Activated naive CD4-positive, alpha-beta T cell treated with anti-CD3 and anti-CD28 coated beads, Interleukin-2, amount 10 ng/mL, durations not matched to agents 7 days and 5 days (primary cell): Measurements from ENCODE around the gene TAPBP.
"Not testable (repeated sequence)": the region's sequence is repeated elsewhere in the genome, so short reads cannot be mapped to it uniquely, and the experiment has no call there.

Source experiments
- CTCF ChIA-PET: fragments of 350-600 bp; sonication (Branson Sonifier 250); formaldehyde crosslinking; loops from one replicate; lab custom pipeline; 2021; ENCODE audit warnings: antibody characterized with exemption; lab: Charles Lee
- DNase-seq: peaks from one replicate; pipeline ENCODE4 v3.0.0-alpha.2; 2020
- H3K27ac Mint-ChIP-seq: one replicate; pipeline ENCODE4 v1.8.0; 2021; ENCODE audit warnings: mild to moderate bottlenecking, moderate library complexity, mixed read lengths
- H3K27me3 Mint-ChIP-seq: one replicate; pipeline ENCODE4 v1.8.0; 2021; ENCODE audit warnings: mild to moderate bottlenecking, mixed read lengths
- H3K36me3 Mint-ChIP-seq: one replicate; pipeline ENCODE4 v1.8.0; 2021; ENCODE audit warnings: mixed read lengths
- H3K4me1 Mint-ChIP-seq: one replicate; pipeline ENCODE4 v1.8.0; 2021; ENCODE audit warnings: mixed read lengths
- H3K4me3 Mint-ChIP-seq: one replicate; pipeline ENCODE4 v1.8.0; 2021; ENCODE audit warnings: mild to moderate bottlenecking, moderate library complexity, mixed read lengths
- H3K9me3 Mint-ChIP-seq: one replicate; pipeline ENCODE4 v1.8.0; 2021; ENCODE audit warnings: mixed read lengths

The TAPBP gene

DNA sequence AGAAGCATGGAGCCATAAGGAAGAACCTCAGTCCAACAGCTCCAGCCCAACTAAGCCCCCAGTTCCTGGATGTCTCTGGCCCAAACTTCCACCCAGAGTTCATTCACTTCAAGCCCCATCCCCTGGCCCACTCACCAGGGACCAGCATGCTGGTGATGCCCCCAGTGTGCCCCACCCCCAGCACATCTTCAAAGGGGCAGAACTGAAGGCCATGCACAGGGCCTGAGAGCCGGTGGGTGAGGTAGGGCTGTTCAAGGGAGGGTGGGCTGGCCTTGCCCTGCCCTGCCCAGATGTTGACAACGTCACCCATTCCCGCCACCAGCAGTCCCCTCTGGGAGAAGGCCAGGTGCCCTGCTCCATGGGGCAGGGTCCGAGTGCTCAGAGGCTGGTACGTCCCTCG, 33.3 kb downstream of the TAPBP start:
- H3K4me3 Mint-ChIP-seq, result no peak overlapping the region
- H3K9me3 Mint-ChIP-seq, result no peaks in the 10 kb centered on the region
- DNase-seq, result peak; percentile 13
- H3K4me1 Mint-ChIP-seq, result peaks cover 46% of the 10 kb centered on the region
- CTCF ChIA-PET, result no interaction called here
- H3K27me3 Mint-ChIP-seq, result peaks cover 4% of the 10 kb centered on the region
- peak overlapping the region; percentile 37 for H3K27ac Mint-ChIP-seq
- peaks cover 46% of the 10 kb centered on the region for H3K36me3 Mint-ChIP-seq

DNA sequence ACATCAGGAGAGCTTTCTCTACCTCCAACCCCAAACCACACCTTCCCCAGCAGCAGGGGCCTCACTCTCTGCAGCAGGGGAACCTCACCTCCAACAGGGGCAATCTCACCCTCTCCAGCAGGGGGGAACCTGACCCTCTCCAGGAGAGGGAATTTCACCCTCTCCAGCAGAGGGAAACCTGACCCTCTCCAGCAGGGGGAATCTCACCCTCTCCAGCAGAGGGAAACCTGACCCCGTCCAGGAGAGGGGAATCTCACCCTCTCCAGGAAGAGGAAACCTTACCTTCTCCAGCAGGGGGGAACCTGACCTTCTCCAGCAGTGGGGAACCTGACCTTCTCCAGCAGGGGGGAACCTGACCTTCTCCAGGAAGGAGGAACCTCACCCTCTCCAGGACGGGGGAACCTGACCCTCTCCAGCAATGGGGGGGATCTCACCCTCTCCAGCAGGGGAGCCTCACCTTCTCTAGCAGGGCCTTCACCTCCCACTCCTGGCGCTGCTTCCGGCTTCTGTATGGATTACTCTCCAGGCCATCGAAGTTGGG, 33.8 kb downstream of the TAPBP start:
- CTCF ChIA-PET, result no interaction called here
- peak; percentile 25 for DNase-seq
- no peak overlapping the region for H3K4me3 Mint-ChIP-seq
- H3K4me1 Mint-ChIP-seq, result peaks cover 51% of the 10 kb centered on the region
- peaks cover 4% of the 10 kb centered on the region for H3K27me3 Mint-ChIP-seq
- H3K36me3 Mint-ChIP-seq, result peaks cover 48% of the 10 kb centered on the region
- no peaks in the 10 kb centered on the region for H3K9me3 Mint-ChIP-seq
- no peak overlapping the region for H3K27ac Mint-ChIP-seq

DNA sequence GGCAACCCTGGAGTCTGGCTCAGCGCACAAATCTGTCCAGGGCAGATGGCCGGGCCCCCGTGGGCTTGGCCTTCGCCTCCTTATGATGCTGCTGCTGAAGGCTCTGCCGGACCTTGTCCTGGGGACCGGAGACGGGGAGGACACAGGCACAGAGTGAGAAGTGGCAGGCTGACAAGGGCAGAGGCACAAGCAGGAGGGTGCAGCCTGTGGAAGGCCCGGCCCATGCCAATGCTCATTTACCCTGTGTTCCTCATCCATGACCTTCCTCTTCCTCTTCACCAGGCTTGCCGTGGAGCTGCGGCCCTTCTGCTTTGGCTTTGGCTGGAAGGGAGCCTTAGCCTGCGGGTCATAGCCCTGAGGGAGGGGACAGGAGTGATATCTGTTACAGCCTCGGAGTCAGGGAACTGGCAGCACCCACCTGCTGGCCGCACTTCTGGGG, 34.6 kb downstream of the TAPBP start:
- H3K4me3 Mint-ChIP-seq, result no peak overlapping the region
- peak; percentile 17 for DNase-seq
- CTCF ChIA-PET, result interaction anchor here (1.6 kb wide), 1 partner anchor 10 kb away, joined by 7 read pairs; the partner anchor contains the start of genes PFDN6 and WDR46
- peak overlapping the region; percentile 97 for H3K27ac Mint-ChIP-seq
- H3K27me3 Mint-ChIP-seq, result peaks cover 4% of the 10 kb centered on the region
- H3K9me3 Mint-ChIP-seq, result no peaks in the 10 kb centered on the region
- H3K36me3 Mint-ChIP-seq, result peaks cover 56% of the 10 kb centered on the region
- peaks cover 59% of the 10 kb centered on the region for H3K4me1 Mint-ChIP-seq

DNA sequence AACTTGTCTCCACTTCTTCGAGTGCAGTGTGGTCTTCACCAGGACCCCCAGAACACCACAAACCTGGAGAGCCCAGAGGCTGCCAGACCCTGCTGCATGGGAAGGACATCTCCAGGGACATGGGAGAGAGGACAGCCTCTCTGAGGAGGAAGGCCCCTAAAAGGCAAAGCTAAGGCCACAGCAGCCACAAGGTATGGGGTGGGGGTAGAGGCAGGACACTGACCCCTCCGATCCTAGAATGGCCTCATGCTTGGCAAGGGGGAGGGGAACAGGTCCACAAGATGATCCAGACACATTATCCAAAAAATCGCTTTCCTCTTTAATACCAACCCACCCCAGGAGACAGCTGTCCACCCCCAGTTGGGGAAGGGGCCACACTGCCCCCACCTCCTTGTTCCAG, 35.1 kb downstream of the TAPBP start:
- DNase-seq, result peak; percentile 11
- peaks cover 4% of the 10 kb centered on the region for H3K27me3 Mint-ChIP-seq
- H3K4me1 Mint-ChIP-seq, result peaks cover 63% of the 10 kb centered on the region
- peak overlapping the region; percentile 91 for H3K4me3 Mint-ChIP-seq
- H3K36me3 Mint-ChIP-seq, result peaks cover 58% of the 10 kb centered on the region
- CTCF ChIA-PET, result interaction anchor here (1.1 to 2.4 kb wide), 4 partner anchors 10 to 66 kb away, joined by 4 to 11 read pairs (median 7); partner anchors contain the start of genes PFDN6, RGL2 and WDR46
- H3K27ac Mint-ChIP-seq, result peak overlapping the region; percentile 97
- H3K9me3 Mint-ChIP-seq, result no peaks in the 10 kb centered on the region

DNA sequence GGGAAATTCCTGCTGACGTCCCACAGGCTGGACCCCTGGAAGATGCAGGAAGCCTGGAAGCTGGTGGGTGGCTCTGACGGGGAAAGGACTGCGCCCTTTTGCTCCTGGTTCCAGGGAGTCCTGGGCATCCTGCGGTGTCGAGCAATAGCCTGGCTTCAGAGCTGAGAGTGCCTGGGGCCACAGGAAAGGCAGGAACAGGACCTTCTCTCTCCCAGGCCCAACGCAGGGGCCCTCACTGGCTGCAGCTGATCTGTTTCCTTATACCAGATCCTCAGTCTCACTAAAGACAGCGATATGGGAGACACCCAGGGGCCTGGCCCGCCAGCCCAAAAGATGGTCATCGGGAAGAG, 35.5 kb downstream of the TAPBP start:
- Mint-ChIP-seq H3K27me3 (peaks cover 4% of the 10 kb centered on the region), H3K4me3 (peak overlapping the region; percentile 91), H3K36me3 (peaks cover 63% of the 10 kb centered on the region), H3K4me1 (peaks cover 67% of the 10 kb centered on the region), H3K9me3 (no peaks in the 10 kb centered on the region), H3K27ac (peak overlapping the region; percentile 97)
- no peak for DNase-seq
- CTCF ChIA-PET, result interaction anchor here (1.1 to 2.4 kb wide), 4 partner anchors 11 to 67 kb away, joined by 4 to 11 read pairs (median 7); partner anchors contain the start of genes PFDN6, RGL2 and WDR46

DNA sequence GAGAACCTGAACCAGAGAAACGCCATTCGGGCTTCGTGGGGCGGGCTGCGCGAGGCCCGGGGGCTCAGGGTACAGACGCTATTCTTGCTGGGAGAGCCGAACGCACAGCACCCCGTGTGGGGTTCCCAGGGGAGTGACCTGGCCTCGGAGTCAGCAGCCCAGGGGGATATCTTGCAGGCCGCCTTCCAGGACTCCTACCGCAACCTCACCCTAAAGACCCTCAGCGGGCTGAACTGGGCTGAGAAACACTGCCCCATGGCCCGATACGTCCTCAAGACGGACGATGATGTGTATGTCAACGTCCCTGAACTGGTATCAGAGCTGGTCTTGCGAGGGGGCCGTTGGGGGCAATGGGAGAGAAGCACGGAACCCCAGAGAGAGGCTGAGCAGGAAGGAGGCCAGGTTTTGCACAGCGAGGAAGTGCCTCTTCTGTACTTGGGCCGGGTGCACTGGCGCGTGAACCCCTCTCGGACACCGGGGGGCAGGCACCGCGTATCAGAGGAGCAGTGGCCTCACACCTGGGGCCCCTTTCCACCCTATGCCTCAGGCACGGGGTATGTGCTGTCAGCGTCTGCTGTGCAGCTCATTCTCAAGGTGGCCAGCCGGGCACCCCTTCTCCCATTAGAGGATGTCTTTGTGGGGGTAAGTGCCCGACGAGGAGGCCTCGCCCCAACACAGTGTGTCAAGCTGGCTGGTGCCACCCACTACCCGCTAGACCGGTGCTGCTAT, 36.1 kb downstream of the TAPBP start:
- peak; percentile 56 for DNase-seq
- Mint-ChIP-seq H3K9me3 (no peaks in the 10 kb centered on the region), H3K27me3 (peaks cover 4% of the 10 kb centered on the region), H3K4me1 (peaks cover 73% of the 10 kb centered on the region), H3K27ac (peak overlapping the region; percentile 97), H3K36me3 (peaks cover 65% of the 10 kb centered on the region), H3K4me3 (peak overlapping the region; percentile 91)
- CTCF ChIA-PET, result interaction anchor here (0.6 to 2.4 kb wide), 9 partner anchors 11 to 300 kb away, joined by 3 to 15 read pairs (median 5); partner anchors contain the start of genes PFDN6, RGL2 and WDR46

DNA sequence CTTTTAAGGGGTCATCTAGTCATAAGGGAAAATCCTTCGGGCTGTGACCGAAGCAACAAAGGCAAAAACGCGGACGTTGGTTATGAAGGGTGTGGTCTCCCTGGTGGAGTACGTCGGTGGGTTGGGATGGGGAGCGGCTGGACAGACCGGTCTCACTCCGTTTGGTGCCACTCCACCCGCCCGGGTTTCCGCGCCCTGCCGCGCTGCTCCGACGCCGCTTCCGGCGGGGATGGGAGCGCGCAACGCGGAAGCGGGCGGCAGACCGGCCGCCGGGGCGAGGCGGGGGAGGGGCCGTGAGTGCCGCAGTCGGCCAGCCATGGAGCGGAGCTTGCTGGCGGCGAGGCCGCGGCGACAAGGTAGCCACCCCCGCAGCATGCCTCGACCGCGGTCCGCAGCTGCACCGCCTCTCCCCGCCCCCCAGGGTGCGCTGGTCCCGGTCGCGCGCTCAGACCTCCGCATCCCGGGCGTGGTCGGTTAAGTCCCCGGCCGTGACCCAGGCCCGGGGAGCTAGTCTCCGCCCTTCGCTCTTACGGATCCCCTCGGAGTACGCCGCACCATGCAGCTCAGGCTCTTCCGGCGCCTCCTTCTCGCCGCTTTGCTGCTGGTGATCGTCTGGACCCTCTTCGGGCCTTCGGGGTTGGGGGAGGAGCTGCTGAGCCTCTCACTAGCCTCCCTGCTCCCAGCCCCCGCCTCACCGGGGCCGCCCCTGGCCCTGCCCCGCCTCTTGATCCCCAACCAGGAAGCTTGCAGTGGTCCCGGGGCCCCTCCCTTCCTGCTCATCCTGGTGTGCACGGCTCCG, 36.8 kb downstream of the TAPBP start, which contains the start of gene B3GALT4:
Gene B3GALT4 (plus strand): TSS at position 260 of the 799 bp plus-strand sequence. CDS start 297 bp downstream, at position 557.
- peaks cover 78% of the 10 kb centered on the region for H3K4me1 Mint-ChIP-seq
- peaks cover 65% of the 10 kb centered on the region for H3K36me3 Mint-ChIP-seq
- peaks cover 4% of the 10 kb centered on the region for H3K27me3 Mint-ChIP-seq
- peak; percentile 85 for DNase-seq
- peak within 1 kb of the TSS; percentile 91 for H3K4me3 Mint-ChIP-seq
- H3K9me3 Mint-ChIP-seq, result no peaks in the 10 kb centered on the region
- H3K27ac Mint-ChIP-seq, result peak within 1 kb of the TSS; percentile 97
- CTCF ChIA-PET, result interaction anchor here (0.6 to 2.4 kb wide), 8 partner anchors 22 to 300 kb away, joined by 3 to 15 read pairs (median 5); partner anchors contain the start of gene RGL2

DNA sequence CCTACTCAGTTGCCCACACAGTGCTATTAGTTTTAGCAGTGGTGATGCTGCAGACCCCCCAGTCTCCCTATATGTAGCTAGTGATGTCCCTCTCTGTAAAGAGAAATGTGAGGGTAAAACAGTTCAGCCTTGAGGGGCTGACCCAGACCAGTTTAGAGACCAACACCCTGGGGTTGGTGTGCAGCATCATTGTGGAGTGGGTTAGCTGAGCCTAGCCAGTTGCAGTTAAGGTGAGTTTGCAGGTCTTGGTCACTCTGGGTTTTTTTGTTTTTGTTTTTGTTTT, 37.4 kb downstream of the TAPBP start:
- H3K4me3 Mint-ChIP-seq, result peak overlapping the region; percentile 91
- H3K36me3 Mint-ChIP-seq, result peaks cover 63% of the 10 kb centered on the region
- DNase-seq, result peak; percentile 11
- peak overlapping the region; percentile 92 for H3K27ac Mint-ChIP-seq
- peaks cover 4% of the 10 kb centered on the region for H3K27me3 Mint-ChIP-seq
- H3K9me3 Mint-ChIP-seq, result no peaks in the 10 kb centered on the region
- H3K4me1 Mint-ChIP-seq, result peaks cover 77% of the 10 kb centered on the region
- CTCF ChIA-PET, result interaction anchor here (1.3 to 2.4 kb wide), 4 partner anchors 23 to 149 kb away, joined by 3 to 15 read pairs (median 8); partner anchors contain the start of gene RGL2

DNA sequence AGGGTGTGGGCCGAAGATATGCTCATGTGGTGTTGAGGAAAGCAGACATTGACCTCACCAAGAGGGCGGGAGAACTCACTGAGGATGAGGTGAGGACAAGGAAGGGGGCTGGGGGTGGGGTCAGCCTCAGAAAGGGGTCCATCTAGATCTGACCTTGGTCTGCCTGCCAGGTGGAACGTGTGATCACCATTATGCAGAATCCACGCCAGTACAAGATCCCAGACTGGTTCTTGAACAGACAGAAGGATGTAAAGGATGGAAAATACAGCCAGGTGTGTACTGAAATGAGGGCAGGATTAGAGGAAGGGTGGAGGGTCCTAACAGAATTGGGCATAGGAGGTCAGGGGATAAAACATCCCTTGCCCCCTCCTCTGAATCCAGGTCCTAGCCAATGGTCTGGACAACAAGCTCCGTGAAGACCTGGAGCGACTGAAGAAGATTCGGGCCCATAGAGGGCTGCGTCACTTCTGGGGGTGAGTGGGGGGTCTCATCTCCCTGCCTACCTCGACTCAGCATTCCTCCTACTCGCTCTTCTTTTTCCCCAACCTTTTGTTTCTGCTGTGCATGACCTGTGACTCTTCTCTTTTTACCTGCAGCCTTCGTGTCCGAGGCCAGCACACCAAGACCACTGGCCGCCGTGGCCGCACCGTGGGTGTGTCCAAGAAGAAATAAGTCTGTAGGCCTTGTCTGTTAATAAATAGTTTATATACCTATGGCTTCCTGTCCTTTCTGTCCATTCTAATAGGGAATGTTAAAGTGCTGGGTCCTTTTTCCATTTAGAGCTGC, 37.9 kb downstream of the TAPBP start:
- not testable (repeated sequence) for H3K27me3 Mint-ChIP-seq, H3K9me3 Mint-ChIP-seq
- peak overlapping the region; percentile 92 for H3K27ac Mint-ChIP-seq
- DNase-seq, result peak; percentile 21
- H3K4me3 Mint-ChIP-seq, result peak overlapping the region; percentile 91
- H3K36me3 Mint-ChIP-seq, result peaks cover 60% of the 10 kb centered on the region
- peaks cover 77% of the 10 kb centered on the region for H3K4me1 Mint-ChIP-seq
- CTCF ChIA-PET, result interaction anchor here (1.3 to 2.4 kb wide), 4 partner anchors 23 to 150 kb away, joined by 3 to 15 read pairs (median 8); partner anchors contain the start of gene RGL2

DNA sequence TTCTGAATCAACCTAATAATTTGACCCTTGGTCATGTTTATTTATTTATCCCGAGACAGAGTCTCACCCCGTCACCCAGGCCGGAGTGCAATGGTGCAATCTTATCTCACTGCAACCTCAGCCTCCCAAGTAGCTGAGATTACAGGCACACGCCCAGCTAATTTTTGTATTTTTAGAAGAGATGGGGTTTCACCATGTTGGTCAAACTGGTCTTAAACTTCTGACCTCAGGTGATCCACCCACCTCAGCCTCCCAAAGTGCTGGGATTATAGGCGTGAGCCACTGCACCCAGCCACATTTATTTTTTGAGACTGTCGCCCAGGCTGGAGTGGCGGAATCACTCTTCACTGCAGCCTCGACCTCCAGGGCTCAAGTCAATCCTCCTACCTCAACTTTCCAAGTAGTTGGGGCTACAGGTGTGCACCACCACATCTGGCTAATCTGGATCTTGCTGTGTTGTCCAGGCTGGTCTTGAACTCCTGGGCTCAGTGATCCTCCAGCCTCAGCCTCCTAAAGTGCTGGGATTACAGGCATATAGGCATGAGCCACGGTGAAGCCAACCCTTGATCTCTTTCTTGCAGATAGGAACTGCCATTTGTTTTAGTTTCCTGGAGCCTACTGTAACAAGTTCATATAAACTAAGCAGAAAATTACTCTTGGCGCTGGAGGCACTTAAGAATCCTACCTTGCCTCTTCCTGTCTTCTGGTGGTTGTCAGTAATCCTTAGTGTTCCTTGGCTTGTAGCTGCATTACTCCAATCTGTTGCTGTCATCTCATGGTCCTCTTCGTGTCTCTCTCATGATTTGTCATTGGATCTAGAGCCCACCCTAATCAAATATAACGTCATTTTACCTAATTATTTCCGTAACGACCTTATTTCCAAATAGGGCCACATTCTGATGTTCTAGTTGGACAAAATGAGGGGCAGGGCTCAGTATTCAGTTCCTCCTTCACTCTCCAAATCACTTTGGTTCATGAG, 39.7 kb downstream of the TAPBP start:
- Mint-ChIP-seq H3K27ac (peak overlapping the region; percentile 98), H3K4me1 (peaks cover 80% of the 10 kb centered on the region), H3K4me3 (peak overlapping the region; percentile 94), H3K9me3 (no peaks in the 10 kb centered on the region), H3K36me3 (peaks cover 54% of the 10 kb centered on the region), H3K27me3 (peaks cover 4% of the 10 kb centered on the region)
- DNase-seq, result peak; percentile 10
- CTCF ChIA-PET, result no interaction called here

DNA sequence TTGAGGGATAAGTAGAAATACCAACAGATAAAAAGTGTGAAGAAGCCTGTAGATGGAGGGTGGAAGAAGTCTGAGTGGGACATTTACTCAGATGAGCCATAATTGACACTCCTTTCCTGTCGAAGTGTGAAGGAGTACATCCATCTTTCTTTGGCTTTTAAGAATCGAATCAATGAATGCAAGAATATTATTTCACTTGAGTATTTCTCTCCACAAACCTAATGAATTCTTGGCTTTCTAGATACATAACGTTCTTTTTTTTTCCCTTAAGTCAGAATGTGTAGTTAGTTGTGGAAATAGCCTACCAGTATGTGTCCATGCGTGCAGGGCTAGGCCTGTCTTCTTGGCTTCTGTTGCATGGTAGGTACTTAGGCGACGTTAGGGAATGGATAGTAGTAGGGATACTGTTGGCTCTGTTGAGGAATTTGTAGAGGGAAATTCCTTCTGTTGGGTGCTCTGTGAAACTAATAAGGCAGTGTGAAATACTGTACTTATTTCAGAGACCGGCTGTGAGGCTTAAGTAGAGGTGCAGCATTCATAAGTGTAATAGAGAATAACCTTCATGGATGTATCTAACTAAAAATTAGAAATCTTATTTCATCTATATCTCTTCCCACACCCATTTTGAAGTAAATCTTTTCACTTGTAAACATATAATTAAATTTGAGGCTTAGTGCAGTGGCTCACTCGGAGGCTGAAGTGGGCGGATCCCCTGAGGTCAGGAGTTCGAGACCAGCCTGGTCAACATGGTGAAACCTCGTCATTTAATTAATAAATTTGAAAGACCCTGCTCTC, 40.6 kb downstream of the TAPBP start:
- H3K27ac Mint-ChIP-seq, result peak overlapping the region; percentile 98
- peak; percentile 8 for DNase-seq
- peaks cover 4% of the 10 kb centered on the region for H3K27me3 Mint-ChIP-seq
- CTCF ChIA-PET, result interaction anchor here (1.2 kb wide), 1 partner anchor 71 kb away, joined by 4 read pairs; no protein-coding TSS in a partner anchor
- H3K4me1 Mint-ChIP-seq, result peaks cover 71% of the 10 kb centered on the region
- H3K9me3 Mint-ChIP-seq, result no peaks in the 10 kb centered on the region
- H3K4me3 Mint-ChIP-seq, result peak overlapping the region; percentile 94
- H3K36me3 Mint-ChIP-seq, result peaks cover 54% of the 10 kb centered on the region
